Measurements from ENCODE around the gene PRR12.

The PRR12 gene

GRCh38 chr19:49662011-49662410, 71.0 kb downstream of the PRR12 start:
- TF ChIP-seq EZH2phosphoT487 (IDR thresholded peaks at IDR 0.05; ENCODE audit: borderline replicate concordance, low read length) = no peak
- TF ChIP-seq, protein P1, sequence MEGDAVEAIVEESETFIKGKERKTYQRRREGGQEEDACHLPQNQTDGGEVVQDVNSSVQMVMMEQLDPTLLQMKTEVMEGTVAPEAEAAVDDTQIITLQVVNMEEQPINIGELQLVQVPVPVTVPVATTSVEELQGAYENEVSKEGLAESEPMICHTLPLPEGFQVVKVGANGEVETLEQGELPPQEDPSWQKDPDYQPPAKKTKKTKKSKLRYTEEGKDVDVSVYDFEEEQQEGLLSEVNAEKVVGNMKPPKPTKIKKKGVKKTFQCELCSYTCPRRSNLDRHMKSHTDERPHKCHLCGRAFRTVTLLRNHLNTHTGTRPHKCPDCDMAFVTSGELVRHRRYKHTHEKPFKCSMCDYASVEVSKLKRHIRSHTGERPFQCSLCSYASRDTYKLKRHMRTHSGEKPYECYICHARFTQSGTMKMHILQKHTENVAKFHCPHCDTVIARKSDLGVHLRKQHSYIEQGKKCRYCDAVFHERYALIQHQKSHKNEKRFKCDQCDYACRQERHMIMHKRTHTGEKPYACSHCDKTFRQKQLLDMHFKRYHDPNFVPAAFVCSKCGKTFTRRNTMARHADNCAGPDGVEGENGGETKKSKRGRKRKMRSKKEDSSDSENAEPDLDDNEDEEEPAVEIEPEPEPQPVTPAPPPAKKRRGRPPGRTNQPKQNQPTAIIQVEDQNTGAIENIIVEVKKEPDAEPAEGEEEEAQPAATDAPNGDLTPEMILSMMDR (IDR thresholded peaks at IDR 0.05; ENCODE audit: low read depth, low read length, poor library complexity, severe bottlenecking) = no peak
- no peaks in the 10 kb centered on the region for H3K9me2 ChIP-seq (replicated peaks; ENCODE audit: control insufficient read depth, low read length)
- H4K20me1 ChIP-seq (ENCODE audit: control insufficient read depth, insufficient read depth, low read depth, low read length) = peaks cover 4% of the 10 kb centered on the region
- peaks cover 19% of the 10 kb centered on the region for H3K4me1 ChIP-seq (ENCODE audit: control insufficient read depth, low read length)
- no peak overlapping the region for H3K4me3 ChIP-seq (ENCODE audit: low read length)
- H3K36me3 ChIP-seq (ENCODE audit: control insufficient read depth, low read length) = peaks cover 71% of the 10 kb centered on the region
- peaks cover 45% of the 10 kb centered on the region for H3K79me2 ChIP-seq (ENCODE audit: control insufficient read depth, low read length)
- no peak overlapping the region for H3K4me2 ChIP-seq (ENCODE audit: low read length)
- H3K27me3 ChIP-seq (ENCODE audit: control insufficient read depth, low read length) = no peaks in the 10 kb centered on the region
- H3K27ac ChIP-seq (ENCODE audit: low read depth, low read length) = no peak overlapping the region
- no peaks in the 10 kb centered on the region for H3K9me3 ChIP-seq (ENCODE audit: control insufficient read depth, insufficient read depth, low read length)
- peaks cover 10% of the 10 kb centered on the region for H3F3A ChIP-seq (ENCODE audit: control insufficient read depth, insufficient read depth)

GRCh38 chr19:49663224-49663623, 72.2 kb downstream of the PRR12 start:
- Histone ChIP-seq H3K9me2 (replicated peaks; ENCODE audit: control insufficient read depth, low read length) (no peaks in the 10 kb centered on the region), H3K36me3 (ENCODE audit: control insufficient read depth, low read length) (peaks cover 72% of the 10 kb centered on the region), H3K9me3 (ENCODE audit: control insufficient read depth, insufficient read depth, low read length) (no peaks in the 10 kb centered on the region), H3K79me2 (ENCODE audit: control insufficient read depth, low read length) (peaks cover 56% of the 10 kb centered on the region), H3F3A (ENCODE audit: control insufficient read depth, insufficient read depth) (peaks cover 10% of the 10 kb centered on the region), H3K4me3 (ENCODE audit: low read length) (no peak overlapping the region), H3K27ac (ENCODE audit: low read depth, low read length) (no peak overlapping the region), H3K27me3 (ENCODE audit: control insufficient read depth, low read length) (no peaks in the 10 kb centered on the region), H3K4me2 (ENCODE audit: low read length) (peak overlapping the region; percentile 83; the same call in 1 of the 2 replicates), H4K20me1 (ENCODE audit: control insufficient read depth, insufficient read depth, low read depth, low read length) (peaks cover 4% of the 10 kb centered on the region), H3K4me1 (ENCODE audit: control insufficient read depth, low read length) (peaks cover 26% of the 10 kb centered on the region)
- TF ChIP-seq, protein P1 (IDR thresholded peaks at IDR 0.05; ENCODE audit: low read depth, low read length, poor library complexity, severe bottlenecking) = no peak
- TF ChIP-seq EZH2phosphoT487 (IDR thresholded peaks at IDR 0.05; ENCODE audit: borderline replicate concordance, low read length) = no peak

DNA sequence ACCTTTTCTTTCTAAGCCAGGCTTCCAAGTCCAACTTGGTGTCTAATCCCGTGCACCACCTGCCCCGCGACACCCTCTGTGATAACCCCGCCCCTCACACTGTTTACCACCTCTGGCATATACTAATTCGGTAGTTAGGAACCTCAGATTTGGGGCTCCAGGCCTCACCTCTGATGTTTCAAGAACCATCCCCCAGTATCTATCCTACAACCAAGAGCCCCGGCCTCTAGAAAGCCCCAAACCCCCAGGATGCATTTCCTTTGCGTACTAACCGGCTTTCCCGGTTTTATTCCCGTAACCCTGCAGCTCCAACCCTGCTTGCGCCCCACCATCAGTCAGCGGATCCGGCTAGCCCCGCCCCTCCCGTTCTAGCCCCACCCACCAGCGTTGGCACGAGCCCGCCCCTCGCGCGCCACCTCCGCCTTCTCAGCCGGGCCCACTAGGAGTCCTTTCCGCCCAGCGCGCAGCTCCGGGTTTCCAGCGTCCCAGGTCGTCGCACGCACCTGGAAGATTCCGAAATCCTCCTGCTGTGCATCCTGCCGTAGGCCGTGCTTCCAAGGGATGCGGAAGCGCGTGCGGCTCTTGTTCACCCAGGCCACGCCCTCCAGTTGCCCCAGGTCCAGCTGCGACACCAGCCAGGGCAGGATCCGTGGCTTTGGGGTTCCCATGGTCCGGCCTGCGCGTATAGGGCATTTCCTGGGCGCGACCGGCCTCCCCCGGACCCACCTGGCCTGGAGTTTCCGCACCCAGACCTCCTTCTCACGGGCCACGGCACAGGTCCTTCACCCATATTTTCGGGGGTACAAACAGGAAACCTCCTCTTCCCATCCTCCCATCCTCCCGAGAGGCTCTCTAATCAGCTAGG, 73.4 kb downstream of the PRR12 start:
- Histone ChIP-seq H4K20me1 (ENCODE audit: control insufficient read depth, insufficient read depth, low read depth, low read length) (peaks cover 4% of the 10 kb centered on the region), H3K79me2 (ENCODE audit: control insufficient read depth, low read length) (peaks cover 58% of the 10 kb centered on the region), H3K4me1 (ENCODE audit: control insufficient read depth, low read length) (peaks cover 26% of the 10 kb centered on the region), H3K27ac (ENCODE audit: low read depth, low read length) (peak overlapping the region; percentile 89), H3K9me3 (ENCODE audit: control insufficient read depth, insufficient read depth, low read length) (no peaks in the 10 kb centered on the region), H3K9me2 (replicated peaks; ENCODE audit: control insufficient read depth, low read length) (no peaks in the 10 kb centered on the region), H3F3A (ENCODE audit: control insufficient read depth, insufficient read depth) (peaks cover 10% of the 10 kb centered on the region), H3K4me2 (ENCODE audit: low read length) (peak overlapping the region; percentile 83), H3K36me3 (ENCODE audit: control insufficient read depth, low read length) (peaks cover 64% of the 10 kb centered on the region), H3K4me3 (ENCODE audit: low read length) (peak overlapping the region; percentile 82), H3K27me3 (ENCODE audit: control insufficient read depth, low read length) (no peaks in the 10 kb centered on the region)
- TF ChIP-seq, protein P1 (IDR thresholded peaks at IDR 0.05; ENCODE audit: low read depth, low read length, poor library complexity, severe bottlenecking) = no peak
- no peak for TF ChIP-seq EZH2phosphoT487 (IDR thresholded peaks at IDR 0.05; ENCODE audit: borderline replicate concordance, low read length)
